Endometrial microvascular endothelial cells (primary cell): Measurements from ENCODE around the gene LMAN1. TPM values are rescaled to one million over a fixed set of nuclear protein-coding genes. Genes with fewer than 3 reads are reported as not detected.

Experiments
- in situ Hi-C: cut with HindIII; loops from 2 replicates; pipeline ENCODE4 v1.10.0; 2017; ENCODE audit warnings: low sequenced_read_pairs, low pct_unique_long_range_greater_than_20kb; ENCODE audit errors: inconsistent ontology term
- total RNA-seq: library from RNA; depleted of rRNA; stranded (reverse); fragments of >200 nt; gene quantifications from one replicate; pipeline ENCODE4 v1.2.3, GENCODE V29; 2015; ENCODE audit errors: inconsistent ontology term

LMAN1 gene
- total RNA-seq, 1 donor from 2014 or later = 118 TPM

DNA sequence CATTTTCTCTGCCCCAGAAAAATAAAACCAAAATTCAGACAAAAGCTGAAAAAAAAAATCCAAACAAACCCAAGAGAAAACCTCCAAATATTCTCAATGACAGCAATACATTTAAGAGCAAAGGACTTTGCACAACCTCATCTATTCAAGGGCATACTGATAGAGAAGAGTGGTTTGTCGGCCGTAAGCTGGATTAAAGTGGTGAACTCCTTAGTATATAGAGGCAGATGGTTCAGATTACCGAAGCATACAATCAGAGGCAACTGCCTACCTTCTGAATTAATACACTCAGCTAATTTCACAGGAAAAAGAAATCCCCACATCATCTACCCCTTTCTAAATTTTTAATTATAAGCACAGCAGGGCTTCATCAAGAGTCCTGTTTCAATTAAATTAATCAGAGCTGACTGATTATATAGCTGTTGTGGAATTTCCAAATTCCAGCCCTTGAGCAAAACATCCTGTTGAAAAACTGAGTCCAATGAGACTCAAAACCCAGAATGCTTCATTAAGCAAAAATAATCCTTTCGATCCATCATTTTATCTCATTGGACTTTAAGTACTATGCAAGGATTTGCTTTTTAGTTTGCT is 40.5 kb downstream of the LMAN1 start, which contains the start of gene CPLX4:
Gene CPLX4, minus strand, starts transcription at position 190 of the 591 bp plus-strand sequence. Its CDS starts 187 bp downstream, at position 3.
- in situ Hi-C loops = no loop called here

DNA sequence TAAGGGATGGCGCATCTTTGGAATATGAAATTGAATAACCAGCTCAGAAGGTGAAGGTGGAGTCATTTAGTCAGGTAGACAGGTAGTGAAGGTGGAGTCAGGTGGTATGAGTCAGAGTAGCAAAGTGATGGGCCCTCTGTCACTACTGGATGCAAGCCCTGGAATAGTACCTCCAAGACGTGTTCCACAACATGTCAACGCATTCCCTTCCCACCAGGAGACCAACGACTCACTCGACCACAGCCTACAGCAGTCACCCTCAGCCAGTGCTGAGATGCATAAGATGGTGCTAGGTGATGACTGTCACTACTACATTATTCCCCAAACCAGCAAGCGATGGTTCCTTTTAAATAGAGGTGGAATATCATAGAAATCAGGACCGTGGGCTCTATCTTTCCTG is 47.4 kb downstream of the LMAN1 start:
- in situ Hi-C loops = no loop called here

DNA sequence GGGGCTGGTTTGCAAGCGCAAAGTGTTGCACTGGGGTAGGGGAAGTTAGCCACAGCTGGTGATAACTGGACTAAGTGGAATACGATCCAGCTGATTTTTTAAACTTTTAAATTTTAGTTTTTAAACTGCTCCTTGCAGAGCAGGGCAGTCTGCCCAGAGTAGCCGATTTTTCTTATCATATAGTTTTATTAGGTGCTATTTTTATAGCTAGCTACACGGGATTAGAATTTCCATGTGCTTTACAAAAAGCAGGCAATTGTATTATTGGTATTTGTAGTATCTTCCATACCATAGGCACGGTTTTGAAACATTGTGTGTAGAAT is 50.2 kb downstream of the LMAN1 start:
- in situ Hi-C loops = no loop called here

DNA sequence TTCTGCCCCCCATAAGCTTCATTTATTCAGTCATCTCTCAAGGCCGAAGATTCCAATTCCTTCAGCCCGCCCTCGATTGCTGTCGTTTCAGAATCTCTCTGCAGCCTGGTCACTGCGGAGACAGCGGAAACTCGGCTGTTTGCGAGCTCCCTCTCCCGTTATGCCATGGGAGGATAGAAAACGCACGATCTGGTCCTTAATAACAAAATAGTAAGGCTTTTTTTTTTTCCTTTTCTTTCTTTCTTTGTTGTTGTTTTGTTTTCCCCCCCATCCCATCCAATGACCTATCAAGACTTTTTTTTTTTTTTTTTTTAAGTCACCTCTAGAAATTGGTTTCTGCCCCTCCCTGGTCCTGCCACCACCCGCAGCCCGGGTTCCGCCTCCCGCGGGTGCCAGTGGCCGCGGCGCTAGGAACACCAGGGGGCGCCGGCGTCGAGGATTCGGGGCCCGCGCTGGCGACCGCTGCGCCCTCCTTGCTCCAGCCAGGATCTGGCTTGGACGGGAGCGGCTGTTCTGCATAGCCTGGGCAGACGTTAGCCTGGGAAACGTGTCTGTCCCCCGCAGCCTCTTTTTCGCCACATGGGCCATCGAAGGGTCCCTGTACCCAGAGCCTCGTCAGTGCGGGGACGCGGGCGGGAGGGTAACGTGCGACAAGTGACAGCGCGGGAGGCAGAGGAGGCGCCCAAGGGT is 50.7 kb downstream of the LMAN1 start:
- in situ Hi-C loops = no loop called here

DNA sequence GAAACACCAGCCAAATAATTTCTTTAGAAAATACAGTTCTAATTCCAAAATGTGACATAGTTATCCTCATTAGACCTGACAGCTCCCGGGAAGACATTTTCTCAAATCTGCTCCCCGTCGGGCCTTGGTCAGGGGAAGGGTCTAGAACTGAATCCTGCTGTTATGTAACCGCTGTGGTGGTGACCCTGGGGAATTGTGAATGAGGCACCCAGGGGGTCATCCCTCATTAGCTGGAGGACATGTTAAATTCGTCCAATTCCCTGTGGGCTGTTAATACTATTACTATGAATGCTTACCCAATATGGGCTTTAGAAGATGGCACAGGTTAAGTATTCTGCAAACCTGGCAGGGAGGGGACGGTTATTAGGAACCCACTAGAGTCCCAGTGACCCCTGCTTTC is 52.4 kb downstream of the LMAN1 start:
- in situ Hi-C loops = no loop called here

DNA sequence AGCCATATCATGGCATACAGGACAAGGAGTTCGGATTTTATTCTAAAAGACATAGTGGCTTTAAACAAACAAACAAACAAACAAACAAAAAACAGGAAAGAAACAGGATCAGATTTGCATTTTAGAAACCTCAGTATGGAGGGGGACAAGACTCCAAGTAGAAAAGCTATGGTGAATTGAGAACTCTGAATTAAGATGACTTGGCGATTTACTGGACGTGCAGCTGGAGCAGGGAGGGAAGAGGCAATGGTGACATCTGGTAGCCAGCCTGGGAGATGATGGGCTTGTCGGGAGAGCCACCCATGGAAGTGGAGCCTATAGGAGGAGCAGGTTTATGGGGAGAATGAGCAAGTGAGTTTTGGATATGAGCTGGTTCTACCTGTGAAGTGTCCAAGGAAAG is 53.8 kb downstream of the LMAN1 start:
- in situ Hi-C loops = no loop called here

DNA sequence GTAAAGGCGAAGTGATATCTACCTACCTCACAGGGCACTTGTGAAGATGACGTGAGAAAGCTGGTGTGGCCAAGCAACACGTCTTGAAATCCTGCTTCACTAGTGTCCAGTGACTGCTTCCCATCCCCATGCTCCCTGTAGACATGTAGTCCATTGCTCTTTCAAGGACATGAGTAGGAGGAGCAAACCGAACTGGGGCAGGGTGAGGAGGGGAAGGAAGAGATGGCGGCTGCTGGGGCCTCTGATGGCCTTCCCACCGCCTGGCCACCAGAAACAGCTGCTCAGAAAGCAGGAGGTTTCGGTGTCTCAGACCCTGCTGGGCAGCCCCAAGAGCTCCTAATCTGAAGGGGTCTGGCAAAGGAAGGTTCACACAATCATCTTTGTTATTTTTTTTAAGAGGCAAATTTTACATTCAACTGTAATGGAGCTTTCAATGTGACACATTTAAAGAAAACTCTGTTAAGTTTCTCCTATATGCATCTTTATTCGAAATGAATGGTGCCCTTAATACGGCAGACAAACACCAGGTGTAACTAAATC is 55.3 kb downstream of the LMAN1 start:
- in situ Hi-C loops = no loop called here

DNA sequence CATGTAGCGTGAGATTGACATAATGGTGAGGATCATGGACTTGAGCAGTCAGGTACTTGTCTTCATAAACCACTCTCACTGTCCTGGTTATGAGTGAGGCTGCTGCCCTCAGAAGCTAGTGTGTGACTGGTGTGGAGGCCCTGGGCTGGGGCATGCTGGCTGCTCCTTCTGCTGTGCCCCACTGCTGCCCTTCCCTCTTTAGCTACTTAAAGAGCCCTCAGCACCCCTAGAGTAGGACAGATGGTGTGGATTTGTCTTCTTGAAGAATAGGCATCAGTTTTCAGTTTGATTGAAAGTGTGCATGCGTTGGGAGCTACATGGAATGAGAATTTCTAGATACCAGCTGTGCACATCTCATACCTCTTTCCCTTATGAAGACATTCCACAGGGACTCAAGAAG is 56.1 kb downstream of the LMAN1 start:
- in situ Hi-C loops = no loop called here

DNA sequence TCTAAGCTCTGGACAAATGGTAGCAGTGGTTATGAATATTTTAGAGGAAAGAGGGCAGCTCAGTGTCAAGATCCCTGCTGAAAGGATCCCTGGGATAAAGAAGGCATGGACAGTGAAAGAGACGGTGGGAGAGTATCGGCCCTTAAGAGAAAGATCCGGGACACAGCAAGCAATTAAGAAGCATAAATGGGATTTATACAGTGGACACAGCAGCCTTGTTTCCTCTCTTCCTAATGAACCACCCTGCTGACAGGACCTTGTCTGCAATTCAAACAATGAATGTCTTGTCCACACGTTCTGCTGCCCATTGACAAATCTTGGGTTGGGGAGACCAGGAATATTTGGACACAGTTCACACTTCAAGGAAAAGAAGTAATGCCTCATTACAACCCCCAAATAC is 57.1 kb downstream of the LMAN1 start:
- in situ Hi-C loops = no loop called here

DNA sequence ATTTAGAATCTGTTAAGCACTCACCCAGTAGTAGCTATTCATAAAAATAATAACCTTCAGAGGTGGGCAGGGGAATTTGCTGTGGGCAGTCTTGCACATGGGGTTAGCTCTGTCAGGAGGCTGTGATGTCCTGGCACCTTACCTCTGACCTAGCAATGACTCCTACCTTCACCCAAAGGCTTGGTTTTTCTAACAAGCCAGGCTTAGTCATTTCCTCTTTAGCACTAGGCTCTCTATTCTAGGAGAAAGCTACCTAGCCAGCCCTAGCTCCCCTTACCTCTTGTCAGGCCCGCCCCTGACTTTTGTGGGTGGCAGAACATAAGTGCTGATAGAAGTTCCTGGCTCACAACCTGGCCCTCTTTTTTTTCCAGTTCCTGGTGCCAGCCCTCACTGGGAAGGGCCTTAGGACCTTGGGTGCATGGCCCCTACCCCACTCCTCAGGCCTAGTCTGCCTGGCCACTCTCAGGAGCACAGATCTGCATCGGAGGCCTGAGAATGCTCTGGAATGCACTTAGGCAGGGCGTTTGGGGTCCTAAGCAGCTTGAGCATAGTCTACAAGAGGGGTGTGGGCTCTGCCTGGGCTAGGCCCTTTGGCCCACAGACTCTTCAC is 58.3 kb downstream of the LMAN1 start:
- in situ Hi-C loops = no loop called here

DNA sequence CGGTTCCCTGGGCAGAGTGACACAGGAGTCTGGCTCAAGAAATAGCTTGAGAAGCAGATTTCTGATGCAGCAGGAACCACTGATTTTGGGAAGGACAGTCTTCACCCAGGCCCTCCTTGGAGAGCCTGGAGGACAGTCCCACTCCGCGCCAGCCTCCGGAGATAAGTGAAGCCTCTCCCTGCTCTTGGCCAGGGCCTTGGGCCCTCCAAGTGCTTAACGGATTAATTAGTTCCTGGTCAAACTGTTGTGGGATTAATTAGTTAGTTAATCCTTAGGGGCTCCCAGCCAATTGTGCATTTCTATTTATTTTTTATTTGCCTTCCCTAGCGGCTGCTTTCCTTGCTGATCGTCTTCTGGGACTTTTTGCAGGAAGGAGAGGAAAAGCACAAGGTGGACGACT is 60.2 kb downstream of the LMAN1 start:
- in situ Hi-C loops = no loop called here

DNA sequence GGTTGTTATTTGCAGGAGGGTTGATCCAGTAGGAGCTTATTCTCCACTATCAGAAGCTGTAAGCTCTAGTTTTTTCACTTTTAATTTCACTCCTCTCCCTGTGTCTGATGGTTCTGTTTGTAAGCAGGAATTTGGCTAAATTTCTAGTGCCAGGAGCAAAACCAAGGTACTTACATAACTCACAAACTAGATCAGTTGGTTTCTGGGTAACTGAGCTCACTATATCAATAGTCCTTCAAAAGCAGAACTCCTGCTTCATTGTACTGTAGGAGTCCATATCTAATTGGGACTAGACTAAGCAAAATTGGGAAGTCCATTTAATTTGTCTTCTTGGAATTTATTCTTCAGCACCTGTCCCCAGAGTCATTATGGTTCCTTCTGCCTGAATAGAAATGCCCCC is 65.7 kb downstream of the LMAN1 start:
- in situ Hi-C loops = no loop called here

DNA sequence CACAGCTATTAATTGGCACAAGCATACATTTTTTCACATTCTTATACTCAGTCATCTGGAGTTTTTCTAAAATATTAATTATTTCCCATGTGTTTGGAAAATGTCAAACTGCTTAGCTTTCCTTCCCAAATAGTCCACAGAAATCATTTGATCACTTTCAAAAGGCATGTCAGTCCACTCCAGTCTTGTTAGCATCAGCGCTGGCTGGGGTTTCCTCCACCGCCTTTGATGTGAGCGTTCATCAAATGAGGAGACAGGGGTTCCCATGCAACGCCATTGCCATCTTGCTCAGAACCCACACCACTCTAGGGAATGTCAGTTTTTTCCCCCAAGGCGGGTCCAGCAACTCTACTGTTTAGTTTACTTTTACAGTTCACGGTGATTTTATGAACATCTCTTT is 72.7 kb downstream of the LMAN1 start:
- in situ Hi-C loops = no loop called here

DNA sequence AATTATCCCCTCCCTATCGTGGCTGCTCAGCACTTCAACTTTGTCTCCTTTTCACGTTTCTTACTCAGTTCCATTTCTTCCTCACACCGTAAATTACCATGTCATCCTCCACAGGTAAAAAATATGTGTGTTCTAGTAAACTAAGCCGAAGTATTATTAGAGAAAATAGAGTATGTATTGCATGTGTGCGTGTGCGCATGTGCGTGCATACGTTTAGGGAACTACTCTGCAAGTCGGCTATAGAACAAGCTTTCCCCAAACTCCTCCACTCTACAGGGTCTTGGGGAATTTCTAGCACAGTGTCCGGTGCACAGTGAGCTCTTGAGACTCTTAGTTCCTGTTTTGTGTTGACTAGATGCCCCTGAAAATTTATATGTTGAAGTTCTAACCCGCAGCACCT is 76.7 kb downstream of the LMAN1 start:
- in situ Hi-C loops = no loop called here

DNA sequence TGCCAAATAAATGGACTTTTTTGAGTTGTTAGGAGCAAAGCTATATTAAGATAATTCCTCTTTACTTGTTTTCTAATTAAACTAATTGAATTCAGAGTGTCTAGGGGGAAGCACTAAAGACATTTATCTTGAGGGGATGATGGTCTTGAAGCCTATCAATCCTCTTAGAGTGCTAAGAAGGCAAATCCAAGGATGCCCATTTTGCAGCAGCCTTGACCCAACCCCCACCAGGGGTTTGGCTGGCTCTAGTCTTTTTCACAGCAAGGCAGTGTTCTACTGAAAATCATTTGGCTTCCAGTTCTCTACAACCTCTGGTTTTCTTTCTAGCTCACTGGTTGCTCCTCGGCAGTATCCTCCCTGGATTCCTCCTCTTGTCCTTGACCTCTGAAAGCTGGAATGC is 79.3 kb downstream of the LMAN1 start:
- in situ Hi-C loops = no loop called here

DNA sequence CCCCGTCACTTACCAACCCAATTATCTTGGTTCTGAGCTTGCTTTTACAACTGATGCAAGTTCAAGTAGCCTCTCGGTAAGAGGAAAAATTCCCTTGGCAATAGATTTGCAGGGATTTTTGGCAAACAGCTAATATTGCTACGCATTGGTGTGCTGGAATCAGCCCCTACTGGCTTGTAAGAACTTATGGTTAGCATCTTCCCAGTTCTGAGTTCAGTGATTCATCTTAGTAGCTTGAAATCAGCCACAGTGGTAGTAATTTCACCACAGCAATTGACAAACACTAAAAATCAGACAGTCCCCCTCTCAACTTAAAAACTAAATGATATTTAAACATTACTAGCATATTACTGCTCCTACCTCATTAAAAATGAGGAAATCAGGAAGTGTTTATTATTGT is 79.9 kb downstream of the LMAN1 start:
- in situ Hi-C loops = no loop called here

DNA sequence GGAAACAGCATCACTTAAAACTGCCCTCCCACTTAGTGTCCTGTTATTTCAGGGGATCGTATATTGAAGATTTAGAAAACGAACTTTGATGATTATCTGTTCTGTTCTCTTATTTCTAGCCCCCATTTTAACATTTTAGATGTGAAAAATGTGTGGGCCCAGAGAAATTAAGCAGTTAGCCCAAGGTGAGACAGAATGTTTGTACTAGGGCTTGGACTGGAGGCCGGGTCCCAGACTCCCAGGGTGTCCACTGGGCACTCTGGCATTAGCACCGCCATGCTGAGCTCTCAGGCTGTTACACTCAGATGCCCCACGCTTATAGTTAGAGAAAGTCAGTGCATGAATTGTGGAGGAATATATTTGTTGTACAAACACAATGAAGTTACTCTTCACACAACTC is 80.3 kb downstream of the LMAN1 start:
- in situ Hi-C loops = no loop called here
